Head of caudate nucleus (tissue), 42 donors: Measurements from ENCODE around the gene GJA3.
A peak's percentile ranks its signal among the peaks of the same experiment; 100 is the strongest.

ENCODE experiments used
- DNase-seq, 42 donors: peaks; one replicate each; pipeline versions ENCODE4 v3.0.0 to v3.0.0-alpha.2; 2020 to 2021; ENCODE audit warnings: mixed read lengths in 7 of 42
- intact Hi-C: fragments of 100-400 bp; cut with DNase I; formaldehyde crosslinking; loops from one replicate; pipeline ENCODE4 v1.15.0; 2022

GJA3 gene

GRCh38 chr13:20137875-20138274 is 23.0 kb downstream of the GJA3 start:
- DNase-seq = no peak
- intact Hi-C loops = no loop called here

GRCh38 chr13:20136781-20137703 is 23.8 kb downstream of the GJA3 start:
- intact Hi-C loops = no loop called here
- DNase-seq = peak in 27 of 42 donors; percentile 15 to 69 (median 50)

- intact Hi-C loops = no loop called here
- DNase-seq = no peak
These were observed 26.1 kb downstream of the GJA3 start for GRCh38 chr13:20134732-20135131.

- intact Hi-C loops = no loop called here
- DNase-seq = peak in 1 of 42 donors; percentile 13
These were observed 28.7 kb downstream of the GJA3 start for GRCh38 chr13:20132052-20132634.

GRCh38 chr13:20131057-20131832 is 29.6 kb downstream of the GJA3 start:
- intact Hi-C loops = no loop called here
- peak in 1 of 42 donors; percentile 28 for DNase-seq

GRCh38 chr13:20130652-20131051 is 30.2 kb downstream of the GJA3 start:
- intact Hi-C loops = no loop called here
- DNase-seq = no peak

- intact Hi-C loops = no loop called here
- no peak for DNase-seq
These were observed 30.8 kb downstream of the GJA3 start for GRCh38 chr13:20130012-20130411.

- intact Hi-C loops = loop anchor here (5.0 kb wide), 1 partner anchor 33 kb away; the partner anchor contains the start of gene GJA3
- no peak for DNase-seq
These were observed 31.8 kb downstream of the GJA3 start for GRCh38 chr13:20129076-20129475.

GRCh38 chr13:20128459-20128931 is 32.4 kb downstream of the GJA3 start:
- DNase-seq = peak in 4 of 42 donors; percentile 18 to 46 (median 28)
- intact Hi-C loops = loop anchor here (5.0 kb wide), 1 partner anchor 34 kb away; the partner anchor contains the start of gene GJA3

- intact Hi-C loops = loop anchor here (5.0 kb wide), 1 partner anchor 34 kb away; the partner anchor contains the start of gene GJA3
- DNase-seq = peak; percentile 35 to 90 (median 72)
These were observed 33.0 kb downstream of the GJA3 start for GRCh38 chr13:20127562-20128458.

GRCh38 chr13:20127262-20127561 is 33.6 kb downstream of the GJA3 start:
- intact Hi-C loops = loop anchor here (5.0 kb wide), 1 partner anchor 35 kb away; the partner anchor contains the start of gene GJA3
- no peak for DNase-seq

- DNase-seq = no peak
- intact Hi-C loops = loop anchor here (5.0 kb wide), 1 partner anchor 36 kb away; the partner anchor contains the start of gene GJA3
These were observed 34.2 kb downstream of the GJA3 start for GRCh38 chr13:20126541-20127261.

- DNase-seq = no peak
- intact Hi-C loops = loop anchor here (5.0 kb wide), 1 partner anchor 37 kb away; the partner anchor contains the start of gene GJA3
These were observed 35.1 kb downstream of the GJA3 start for GRCh38 chr13:20125783-20126165.

- DNase-seq = peak in 6 of 42 donors; percentile 11 to 74 (median 41)
- intact Hi-C loops = loop anchor here (5.0 kb wide), 1 partner anchor 37 kb away; the partner anchor contains the start of gene GJA3
These were observed 35.6 kb downstream of the GJA3 start for GRCh38 chr13:20125129-20125782.

- intact Hi-C loops = no loop called here
- no peak for DNase-seq
These were observed 36.5 kb downstream of the GJA3 start for GRCh38 chr13:20124303-20124702.

GRCh38 chr13:20121159-20121525 is 39.7 kb downstream of the GJA3 start:
- intact Hi-C loops = no loop called here
- peak in 1 of 42 donors; percentile 25 for DNase-seq

GRCh38 chr13:20119960-20120359 is 40.9 kb downstream of the GJA3 start:
- peak in 1 of 42 donors; percentile 16 for DNase-seq
- intact Hi-C loops = no loop called here
